ENCODE measurements around the gene GYPE.
"Not testable (repeated sequence)": the region's sequence is repeated elsewhere in the genome, so short reads cannot be mapped to it uniquely, and the experiment has no call there.

Gene GYPE

GRCh38 chr4:143905440-143905839 is at the start of gene GYPE:
Gene GYPE (minus strand): TSS chr4:143905559. CDS start chr4:143905507, 52 bp downstream.
- DNase-seq: not testable (repeated sequence)

- DNase-seq: not testable (repeated sequence)
Measured at GRCh38 chr4:143951458-143951972, 46.2 kb upstream of the GYPE start.

GRCh38 chr4:143950967-143951366 is 45.6 kb upstream of the GYPE start:
- DNase-seq: not testable (repeated sequence)

- DNase-seq: not testable (repeated sequence)
Measured at GRCh38 chr4:143950185-143950584, 44.8 kb upstream of the GYPE start.

- DNase-seq: not testable (repeated sequence)
Measured at GRCh38 chr4:143947493-143947892, 42.1 kb upstream of the GYPE start.

DNA sequence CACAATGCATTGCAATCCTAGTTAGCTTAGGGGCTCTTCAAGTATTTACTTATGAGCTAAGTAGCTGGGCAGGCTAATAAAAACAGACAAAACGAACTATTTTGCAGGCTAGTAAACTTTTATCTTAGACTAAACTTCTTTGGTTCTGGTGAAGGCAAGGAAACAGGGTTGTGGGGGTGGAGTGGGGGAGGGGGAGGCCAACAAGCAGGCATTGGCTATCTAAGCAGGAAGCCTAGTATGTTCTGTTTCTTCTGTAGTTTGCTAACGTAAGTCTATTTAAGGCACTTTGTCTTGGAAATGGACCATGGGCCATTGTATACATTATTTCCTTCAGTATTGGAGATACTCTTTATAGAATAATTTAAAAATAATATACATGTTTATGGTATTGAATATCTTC is 35.3 kb upstream of the GYPE start:
- DNase-seq: not testable (repeated sequence)

DNA sequence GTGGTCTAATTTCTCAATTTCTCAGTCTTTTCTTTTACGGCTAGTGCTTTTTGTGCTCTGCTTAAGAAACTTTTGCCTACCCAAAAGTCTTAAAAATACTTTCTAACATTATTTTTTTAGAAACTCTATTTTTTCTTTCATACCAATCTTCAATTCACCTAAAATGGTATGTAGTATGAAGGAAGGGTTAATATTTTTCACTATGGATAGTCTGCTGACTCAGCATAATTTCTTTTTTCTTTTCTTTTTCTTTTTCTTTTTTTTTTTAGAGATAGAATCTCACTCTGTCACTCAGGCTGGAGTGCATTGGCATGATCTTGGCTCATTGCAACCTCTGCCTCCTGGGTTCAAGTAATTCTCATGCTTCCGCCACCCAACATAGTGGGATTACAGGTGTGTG is 34.2 kb upstream of the GYPE start:
- no peak for DNase-seq

- DNase-seq: not testable (repeated sequence)
Measured at GRCh38 chr4:143938890-143939289, 33.5 kb upstream of the GYPE start.

DNA sequence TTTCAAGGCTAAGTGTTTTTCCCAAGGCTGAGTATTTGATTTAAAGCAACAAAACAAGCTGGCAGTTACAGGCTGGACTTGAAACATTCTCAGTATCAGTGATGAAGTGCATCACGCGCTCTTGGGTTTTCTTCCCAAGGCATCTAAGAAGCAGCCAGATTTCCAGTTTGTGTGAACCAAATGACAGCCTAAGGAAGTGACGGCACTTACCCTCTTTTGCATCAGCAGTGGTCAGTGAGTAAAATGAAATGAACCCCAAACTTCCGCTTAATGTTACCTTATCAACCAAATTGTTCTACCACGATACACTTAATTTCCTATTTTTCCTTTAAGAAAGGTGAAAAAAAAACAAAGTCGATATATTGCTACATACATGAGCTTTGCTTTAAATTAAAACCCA is 15.8 kb upstream of the GYPE start:
- no peak for DNase-seq

DNA sequence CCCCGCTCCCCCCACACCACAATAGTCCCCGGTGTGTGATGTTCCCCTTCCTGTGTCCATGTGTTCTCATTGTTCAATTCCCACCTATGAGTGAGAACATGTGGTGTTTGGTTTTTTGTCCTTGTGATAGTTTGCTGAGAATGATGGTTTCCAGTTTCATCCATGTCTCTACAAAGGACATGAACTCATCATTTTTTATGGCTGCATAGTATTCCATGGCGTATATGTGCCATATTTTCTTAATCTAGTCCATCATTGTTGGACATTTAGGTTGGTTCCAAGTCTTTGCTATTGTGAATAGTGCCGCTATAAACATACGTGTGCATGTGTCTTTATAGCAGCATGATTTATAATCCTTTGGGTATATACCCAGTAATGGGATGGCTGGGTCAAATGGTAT is 11.1 kb upstream of the GYPE start:
- not testable (repeated sequence) for DNase-seq

GRCh38 chr4:143912478-143912877 is 7.1 kb upstream of the GYPE start:
- not testable (repeated sequence) for DNase-seq

DNA sequence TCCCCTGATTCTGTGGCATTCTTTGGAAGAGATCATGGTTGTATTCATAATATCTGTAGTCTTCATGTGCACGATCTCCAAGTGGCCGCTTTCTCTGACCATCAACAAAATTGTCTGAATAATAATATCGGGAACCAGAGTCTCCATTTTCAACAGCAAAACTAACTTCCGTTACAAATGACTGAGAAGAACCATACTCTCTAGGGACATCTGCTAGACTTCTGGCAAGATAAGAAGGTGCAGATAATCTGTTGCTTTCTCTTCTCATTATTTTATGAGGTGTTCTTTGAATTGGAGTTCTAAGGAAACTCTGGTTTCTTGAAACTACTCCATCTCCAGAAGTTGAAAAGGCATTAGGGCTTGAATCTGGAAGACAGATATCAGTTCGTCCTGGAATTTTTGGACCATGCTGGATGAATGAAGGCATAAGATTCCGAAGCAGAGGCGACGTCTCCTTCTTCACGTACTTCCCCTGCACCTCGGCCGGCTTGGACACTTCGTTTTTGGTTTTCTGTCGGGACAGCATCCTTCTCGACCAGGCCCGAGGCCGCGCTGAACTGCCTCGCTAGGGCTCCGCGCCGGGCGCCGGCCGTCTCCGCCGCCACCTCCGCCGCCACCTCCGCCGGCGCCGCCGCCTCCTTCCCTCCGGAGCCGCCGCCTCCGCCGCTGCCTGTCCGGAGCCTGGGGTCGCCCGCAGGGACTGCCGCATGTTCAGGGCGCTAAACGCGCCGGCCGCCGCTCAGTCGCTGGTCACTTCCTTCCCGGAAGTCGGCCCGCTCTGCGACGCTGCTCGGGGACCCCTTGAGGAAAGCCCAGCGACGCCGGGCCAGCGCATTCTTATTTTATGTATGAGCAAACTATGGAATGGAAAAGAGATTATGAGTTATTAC is 6.4 kb upstream of the GYPE start:
- DNase-seq: not testable (repeated sequence)

- not testable (repeated sequence) for DNase-seq
Measured at GRCh38 chr4:143910906-143911305, 5.5 kb upstream of the GYPE start.

- peak; percentile 15 for DNase-seq
Measured at GRCh38 chr4:143907811-143908210, 2.5 kb upstream of the GYPE start.

DNA sequence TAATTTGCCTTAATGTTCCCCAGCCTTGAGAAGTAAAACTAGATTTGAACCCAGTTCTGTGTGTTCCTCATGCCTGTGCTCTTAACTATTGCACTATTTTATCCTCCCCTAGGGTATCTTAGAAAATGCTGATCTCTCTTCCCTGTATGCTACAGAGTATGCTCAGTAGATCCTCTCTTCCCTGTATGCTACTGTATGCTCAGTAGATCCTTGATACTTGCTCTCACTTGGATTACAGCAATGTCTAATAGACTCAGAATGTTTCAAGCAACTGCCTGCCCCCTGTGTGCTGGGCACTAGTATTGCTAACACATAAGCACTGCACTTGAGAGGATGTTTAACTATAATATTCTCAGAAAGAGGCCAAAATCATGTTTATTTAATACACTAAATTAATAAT is 928 bp downstream of the GYPE start:
- not testable (repeated sequence) for DNase-seq

GRCh38 chr4:143890323-143890722 is 15.0 kb downstream of the GYPE start:
- not testable (repeated sequence) for DNase-seq

GRCh38 chr4:143888189-143888588 is 17.2 kb downstream of the GYPE start:
- not testable (repeated sequence) for DNase-seq

DNA sequence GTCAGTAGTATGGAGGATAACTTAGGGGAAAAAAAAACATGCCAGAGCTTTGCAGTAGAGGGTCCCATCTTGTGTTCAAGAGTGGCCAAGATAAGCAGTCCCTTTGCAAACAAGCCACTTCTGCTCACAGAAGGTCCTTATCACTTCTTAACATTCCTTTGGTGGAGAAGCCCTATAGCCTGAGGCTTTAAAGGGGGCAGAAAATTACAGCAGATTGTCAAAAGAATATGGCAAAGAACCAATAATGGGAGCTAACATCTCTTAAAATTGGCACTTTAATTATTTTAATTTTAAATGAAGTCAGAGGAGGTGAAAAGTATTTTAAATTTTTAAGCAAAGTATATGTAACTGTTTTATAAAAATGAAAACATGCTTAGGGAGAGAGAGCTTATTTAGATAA is 20.4 kb downstream of the GYPE start:
- DNase-seq: not testable (repeated sequence)

- no peak for DNase-seq
Measured at GRCh38 chr4:143883529-143883928, 21.8 kb downstream of the GYPE start.

DNA sequence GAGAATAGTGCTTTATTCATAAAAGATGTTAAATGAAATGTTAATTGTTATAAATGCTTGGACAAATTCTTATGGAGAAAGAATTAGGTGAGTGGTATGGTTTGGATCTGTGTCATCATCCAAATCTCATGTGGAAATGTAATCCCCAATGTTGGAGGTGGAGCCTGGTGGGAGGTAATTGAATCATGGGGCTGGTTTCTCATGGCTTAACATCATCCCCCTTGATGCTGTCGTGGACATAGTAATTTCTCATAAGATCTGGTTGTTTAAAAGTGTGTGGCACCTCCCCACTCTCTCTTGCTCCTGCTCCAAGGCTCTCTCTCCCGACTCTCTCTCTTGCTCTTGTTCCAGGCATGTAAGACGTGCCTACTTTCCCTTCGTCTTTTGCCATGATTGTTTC is 22.5 kb downstream of the GYPE start:
- DNase-seq: no peak

DNA sequence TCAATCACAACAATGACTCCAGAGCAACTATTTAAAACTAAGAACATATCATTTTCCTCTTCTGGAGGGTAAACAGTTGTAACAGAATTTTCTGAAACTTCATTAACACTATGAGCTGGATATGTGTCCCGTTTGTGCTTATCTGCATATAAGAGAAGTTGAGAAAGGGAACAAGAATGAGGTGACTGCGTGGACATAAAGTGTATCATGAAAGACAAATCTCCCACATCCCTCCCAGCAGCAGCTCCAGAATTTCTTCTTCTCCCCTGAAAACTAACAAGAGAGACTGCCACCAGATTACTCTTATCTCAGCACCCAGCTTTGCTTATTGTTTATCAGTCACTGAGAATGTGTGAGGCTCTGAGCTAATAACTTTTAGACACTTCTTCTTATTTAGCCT is 25.8 kb downstream of the GYPE start:
- DNase-seq: not testable (repeated sequence)

GRCh38 chr4:143875357-143875756 is 30.0 kb downstream of the GYPE start:
- DNase-seq: not testable (repeated sequence)

DNA sequence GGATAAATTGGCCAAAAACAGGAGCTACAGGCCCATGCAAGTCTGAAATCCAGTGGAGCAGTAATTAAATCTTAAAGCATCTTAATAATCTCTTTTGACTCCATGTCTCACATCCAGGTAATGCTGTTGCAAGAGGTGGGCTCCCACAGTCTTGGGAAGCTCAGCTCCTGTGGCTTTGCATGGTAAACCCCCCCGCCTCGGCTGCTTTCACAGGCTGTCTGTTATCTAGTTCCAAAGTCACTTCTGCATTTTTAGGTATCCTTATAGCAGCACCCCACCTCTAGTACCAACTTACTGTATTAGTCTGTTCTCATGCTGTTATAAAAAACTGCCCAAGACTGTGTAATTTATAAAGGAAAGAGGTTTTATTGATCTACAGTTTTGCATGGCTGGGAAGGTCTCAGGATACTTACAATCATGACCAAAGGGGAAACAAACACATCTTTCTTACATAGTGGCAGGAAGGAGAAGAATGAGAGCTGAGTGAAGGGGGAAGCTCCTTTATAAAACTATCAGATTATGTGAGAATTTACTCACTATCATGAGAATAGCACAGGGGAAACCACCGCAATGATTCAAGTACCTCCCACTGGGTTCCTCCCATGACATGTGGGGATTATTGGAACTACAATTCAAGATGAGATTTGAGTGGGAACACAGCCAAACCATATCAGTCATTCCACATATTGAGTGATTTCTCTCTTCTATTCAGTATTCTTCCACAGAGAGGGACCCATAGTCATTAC is 34.7 kb downstream of the GYPE start:
- not testable (repeated sequence) for DNase-seq

GRCh38 chr4:143869925-143870324 is 35.4 kb downstream of the GYPE start:
- DNase-seq: not testable (repeated sequence)
